Stimulated activated CD4-positive, alpha-beta T cell treated with anti-CD3 and anti-CD28 coated beads, Interleukin-1b, Interleukin-23, amount 100 ng/mL, for 4 hours (primary cell): ENCODE data around the gene GBX2.

Experiments used
- DNase-seq, 2 donors: peaks; one replicate each; pipeline ENCODE4 v3.0.0-alpha.2; 2020; ENCODE audit warnings: low read depth in 2 of 2

Gene GBX2

DNA sequence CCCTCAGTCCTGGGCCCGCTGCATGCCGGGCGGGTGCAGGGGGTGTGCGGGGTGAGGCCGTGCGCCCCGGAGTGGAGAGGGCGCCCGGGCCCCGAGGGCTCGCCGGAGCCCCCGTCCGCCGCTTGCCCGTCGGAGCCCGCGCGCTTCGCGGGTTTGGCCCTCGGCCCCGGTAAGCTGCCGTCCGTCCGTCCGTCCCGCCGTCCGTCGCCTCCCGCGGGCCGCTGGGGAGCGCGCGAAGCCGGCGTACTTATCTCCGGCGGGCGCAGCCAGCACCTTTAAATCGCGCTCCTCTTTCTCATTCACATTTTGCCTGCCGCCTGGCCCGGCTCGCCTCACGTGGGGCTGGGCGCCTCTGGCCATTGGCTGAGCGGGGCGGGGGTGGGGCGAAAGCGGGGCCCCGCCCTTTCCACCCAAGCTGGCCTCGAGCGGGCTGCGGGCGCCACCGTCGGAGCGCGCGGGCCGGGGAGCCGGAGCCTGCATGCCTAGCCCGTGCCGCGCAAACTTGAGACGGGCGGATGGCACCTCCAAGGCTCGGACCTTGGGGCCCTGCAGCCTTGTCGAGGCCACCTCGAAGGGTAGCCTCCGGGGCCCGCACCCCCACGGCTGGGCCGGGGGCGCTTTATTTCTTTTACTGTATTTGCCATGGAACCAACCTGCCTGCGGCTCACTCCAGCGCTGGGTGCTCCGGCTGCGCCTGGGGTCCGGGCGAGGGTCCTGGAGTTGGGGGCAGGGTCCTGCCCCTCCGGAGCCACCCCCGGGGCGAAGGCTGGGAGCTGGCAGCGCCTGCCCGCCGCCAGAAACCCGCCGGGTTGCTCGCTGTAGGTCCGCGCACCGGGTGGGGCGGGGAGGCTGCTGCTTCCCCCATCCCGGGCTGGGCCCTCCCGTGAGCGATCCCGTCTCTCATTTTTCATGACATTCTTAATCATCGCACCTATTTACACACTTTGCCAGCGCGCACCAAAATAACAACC lies at the start of gene GBX2:
GBX2 (minus strand) TSS at position 277 of the 971 bp plus-strand sequence. CDS start 415 bp downstream, outside the sequence.
- no peak for DNase-seq

DNA sequence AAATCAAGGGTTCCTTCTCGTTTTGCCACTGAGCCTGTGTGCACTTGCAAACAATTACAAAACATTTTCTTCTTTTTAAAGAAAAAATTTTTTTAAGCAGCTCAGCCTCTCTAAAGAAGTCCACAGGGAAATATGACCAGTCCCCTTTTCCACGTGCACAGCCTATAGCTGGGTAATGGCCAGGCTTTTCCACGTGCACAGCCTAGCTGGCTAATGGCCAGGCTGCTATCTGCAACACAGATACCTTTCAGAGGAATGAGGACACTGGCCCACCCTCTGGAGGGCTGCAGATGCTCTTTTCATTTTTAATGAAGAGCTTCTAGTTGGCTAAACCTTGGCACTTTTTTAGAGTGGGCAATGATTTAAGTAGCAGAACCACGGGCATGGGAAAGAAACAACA lies 49.7 kb upstream of the GBX2 start:
- DNase-seq = no peak

DNA sequence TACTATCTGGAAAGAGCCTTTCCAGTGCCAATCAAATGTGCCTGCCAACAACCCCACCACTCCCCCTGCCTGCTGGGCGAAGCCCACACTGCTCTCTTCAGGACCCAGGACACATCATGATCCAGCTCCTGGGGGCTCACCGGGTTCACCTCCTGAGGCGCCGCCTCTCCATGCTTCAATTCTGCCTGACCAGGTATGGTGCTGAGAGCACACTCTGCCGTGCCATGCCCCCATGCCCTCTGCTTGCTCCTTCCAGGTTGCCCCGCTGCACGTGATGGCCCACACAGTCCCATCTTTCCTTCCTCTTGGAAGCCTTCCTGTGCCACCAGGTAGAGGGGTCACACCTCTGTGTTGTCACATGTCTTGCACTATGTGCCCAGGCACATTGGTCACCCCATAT lies 48.5 kb upstream of the GBX2 start:
- no peak for DNase-seq

DNA sequence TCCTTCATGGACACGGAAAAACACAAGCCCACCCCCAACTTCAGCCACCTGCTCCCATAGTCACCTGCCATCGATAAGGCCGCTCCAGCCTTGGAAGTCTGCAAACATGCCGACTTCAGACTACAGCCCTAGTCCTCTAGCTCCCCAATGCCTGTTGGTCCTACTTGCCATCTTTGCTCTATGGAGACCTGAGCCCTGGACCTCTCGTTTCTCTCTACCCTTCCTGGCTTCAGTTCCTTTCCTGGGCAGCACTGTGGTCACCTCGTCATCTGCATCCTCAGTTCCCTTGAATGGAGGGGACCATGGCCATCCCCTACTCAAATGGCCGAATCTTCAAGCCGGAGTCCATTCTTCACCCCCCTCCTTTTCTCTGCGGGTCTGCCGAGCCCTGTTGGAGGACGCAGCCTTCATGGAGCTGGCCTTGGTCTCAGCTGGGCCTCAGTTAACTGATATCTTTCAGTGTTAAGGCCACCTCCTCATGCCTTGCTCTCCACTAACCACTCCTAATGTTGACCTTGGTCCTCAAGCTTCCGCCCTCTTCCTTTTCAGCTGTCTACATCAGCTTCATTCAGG lies 47.7 kb upstream of the GBX2 start:
- DNase-seq = no peak

DNA sequence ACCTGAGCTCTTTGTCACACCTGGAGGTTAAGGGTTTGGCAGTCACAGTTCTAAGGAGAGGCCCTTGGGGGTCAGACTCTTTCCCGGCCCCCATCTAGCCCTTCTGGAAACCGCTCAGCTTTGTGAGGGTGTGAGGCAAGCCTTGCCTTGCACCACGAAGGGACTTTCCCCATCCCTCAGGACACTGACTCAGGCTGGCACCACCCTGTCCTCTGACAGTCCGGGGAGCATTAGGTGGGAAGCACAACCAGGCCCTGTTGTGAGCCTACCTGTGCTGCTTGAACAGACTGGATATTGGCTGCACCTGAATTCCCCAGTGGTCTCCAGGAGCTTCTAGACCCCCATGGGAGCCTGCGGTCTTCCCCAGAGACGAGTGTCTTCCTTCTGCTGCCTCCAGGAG lies 47.0 kb upstream of the GBX2 start:
- DNase-seq = no peak

DNA sequence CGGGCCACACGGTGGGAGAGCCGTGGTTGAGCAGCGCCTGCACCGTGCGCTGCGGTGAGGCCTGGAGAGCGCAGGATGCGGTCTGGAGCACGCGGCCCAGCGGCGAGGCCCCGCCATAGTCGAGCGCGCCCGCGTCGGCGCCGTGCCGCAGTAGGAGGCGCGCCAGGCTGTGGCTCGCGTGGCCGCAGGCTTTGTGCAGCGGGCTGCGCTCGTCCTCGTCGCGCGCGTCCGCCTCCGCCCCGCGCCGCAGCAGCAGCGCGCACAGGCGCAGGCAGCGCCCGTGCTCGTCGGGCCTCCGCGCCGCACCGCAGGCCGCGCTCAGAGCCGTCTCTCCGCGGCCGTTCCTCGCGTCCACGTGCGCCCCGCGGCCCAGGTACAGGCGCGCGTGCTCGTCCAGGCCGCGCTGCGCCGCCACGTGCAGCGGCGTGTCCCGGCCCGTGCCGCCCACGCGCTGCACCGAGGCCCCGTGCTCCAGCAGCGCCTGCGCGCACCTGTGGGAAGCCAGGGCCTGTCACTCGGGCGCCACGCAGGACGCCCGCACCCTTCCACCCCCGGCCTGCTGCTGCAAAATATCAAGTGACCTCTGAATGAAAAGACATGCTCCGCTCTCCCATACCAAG lies 46.3 kb upstream of the GBX2 start:
- no peak for DNase-seq

DNA sequence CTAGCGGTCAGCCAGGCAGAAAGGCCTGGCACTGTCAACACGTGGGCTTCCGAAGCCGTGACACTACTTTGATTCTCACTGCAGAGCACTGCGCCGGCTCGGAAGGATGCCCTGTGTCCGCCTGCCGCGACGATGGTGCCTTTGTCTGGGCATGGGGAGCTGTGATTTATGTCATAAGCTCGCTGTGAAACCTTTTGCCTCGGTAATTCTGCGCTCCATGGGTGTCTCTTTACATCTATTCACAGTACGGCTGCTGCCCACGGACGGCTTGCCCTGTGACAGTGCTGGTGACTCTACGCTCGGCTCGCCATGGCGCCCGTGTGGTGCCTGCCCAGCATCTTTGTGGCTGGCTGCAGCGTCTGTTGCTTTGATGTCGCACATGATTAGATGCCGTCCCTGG lies 43.1 kb upstream of the GBX2 start:
- no peak for DNase-seq

DNA sequence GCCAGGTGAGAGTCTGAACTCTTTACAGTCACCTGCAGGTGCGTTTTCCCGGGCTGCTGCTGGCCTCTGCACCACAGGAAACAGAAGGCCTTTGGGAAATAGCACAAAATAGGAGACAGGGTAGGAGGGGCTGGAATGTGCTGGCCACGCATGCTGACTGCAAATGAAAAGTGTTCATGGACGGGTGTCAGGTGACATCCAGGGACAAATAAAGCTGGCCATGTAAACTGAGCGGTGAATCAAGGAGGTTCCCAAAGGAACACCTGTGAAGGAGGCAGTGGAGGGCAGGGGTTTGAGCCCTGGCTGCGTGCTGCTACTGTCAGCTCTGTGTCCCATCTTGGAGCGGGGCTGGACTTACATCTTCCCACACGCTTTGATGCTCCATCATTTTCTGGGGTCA lies 42.4 kb upstream of the GBX2 start:
- no peak for DNase-seq

DNA sequence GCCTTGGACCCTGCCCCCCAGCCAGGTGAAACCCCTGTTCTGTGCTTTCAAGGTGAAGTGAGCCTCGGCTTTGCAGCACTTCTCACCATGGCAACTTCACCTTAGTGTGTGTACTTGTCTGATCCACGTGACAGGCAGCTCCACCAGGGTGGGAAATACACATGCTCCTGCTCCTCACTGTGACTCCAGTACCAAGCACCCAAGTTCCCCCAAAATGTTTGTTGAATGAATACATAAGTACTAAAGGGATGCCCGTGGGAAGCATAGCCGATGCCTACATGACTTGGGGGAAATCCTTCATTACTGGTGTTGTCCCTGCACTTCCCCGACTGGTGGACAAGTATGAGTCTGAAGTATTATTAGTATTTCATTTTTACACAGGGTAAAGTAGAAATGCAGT lies 41.8 kb upstream of the GBX2 start:
- no peak for DNase-seq

DNA sequence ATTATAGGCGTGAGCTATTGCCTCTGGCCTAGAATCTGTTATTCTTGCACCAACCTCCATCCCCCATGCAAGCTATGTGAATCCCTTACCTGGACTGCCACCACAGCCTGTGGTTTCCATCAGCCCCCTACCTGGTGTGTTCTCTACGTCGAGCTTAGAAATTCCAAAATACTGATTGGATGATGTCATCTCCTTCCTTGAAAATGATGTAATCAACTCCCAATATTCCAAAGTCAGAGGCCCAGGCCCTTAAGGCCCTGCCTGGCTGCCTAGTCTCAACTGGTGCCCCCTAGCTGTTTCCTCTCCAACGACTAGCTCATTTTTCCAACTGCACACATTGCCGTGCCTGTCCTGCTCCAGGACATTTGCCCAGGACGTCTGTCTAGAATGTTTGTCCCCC lies 41.3 kb upstream of the GBX2 start:
- DNase-seq = no peak

DNA sequence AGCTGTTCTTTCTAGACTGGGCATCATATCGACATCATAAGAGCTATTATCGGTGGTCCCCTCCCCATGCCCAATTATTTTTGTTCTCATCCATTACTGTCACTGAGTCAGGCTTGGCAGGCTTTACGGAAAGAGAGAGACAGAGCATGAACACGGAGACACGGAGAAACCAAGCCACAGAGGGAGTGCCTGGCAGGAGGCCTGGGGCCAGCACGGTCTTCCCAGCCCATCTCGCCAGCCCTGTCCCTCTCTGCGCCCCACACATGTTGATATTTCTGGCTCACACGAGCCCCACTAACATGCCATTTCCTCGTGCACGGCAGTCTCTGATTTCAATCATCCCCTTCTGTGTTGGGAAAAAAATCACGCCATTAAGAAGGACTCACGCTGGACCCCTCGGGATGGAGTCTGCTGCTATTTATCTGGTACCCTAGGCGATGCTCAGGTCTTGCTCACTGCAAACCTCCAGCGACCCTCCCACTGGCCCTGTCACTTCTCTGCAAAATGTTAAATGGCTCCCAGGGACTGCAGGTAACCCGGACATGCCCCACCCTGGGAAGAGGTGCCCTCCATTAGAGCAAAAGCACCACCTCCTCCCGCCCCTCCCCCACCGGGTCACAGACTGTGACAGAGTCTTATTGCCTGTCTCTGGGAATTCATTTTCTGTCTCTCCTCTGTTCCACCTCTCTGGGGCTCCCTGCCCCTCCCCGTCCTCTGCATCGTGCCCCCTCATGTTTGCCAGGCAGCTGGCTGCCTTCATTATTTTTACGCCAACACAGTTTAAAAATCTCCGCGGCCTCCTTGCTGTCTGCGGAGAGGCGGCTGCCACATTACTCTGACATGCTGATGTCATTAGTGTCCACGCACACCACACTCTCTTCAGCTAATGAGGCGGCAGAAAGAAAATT lies 40.1 kb upstream of the GBX2 start:
- no peak for DNase-seq

DNA sequence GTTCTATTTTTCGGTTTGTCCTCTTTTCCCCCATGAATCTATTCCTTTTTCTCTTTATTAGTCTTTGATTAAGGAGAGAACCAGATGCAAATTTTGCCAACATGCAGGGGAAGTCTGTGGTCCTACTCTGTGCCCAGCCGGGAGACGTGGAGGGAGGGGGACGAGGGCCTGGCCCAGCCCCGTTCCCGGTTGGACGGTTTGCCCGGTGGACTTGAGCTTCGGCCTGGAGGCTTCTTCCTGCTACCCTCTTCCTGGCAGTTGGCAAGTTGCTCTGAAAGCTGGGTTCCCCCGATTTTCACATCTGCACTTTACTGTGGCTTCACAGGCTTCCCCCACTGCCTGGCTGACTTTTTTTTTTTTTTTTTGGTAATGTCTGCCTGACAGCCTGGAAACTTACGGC lies 39.3 kb upstream of the GBX2 start:
- DNase-seq = no peak

DNA sequence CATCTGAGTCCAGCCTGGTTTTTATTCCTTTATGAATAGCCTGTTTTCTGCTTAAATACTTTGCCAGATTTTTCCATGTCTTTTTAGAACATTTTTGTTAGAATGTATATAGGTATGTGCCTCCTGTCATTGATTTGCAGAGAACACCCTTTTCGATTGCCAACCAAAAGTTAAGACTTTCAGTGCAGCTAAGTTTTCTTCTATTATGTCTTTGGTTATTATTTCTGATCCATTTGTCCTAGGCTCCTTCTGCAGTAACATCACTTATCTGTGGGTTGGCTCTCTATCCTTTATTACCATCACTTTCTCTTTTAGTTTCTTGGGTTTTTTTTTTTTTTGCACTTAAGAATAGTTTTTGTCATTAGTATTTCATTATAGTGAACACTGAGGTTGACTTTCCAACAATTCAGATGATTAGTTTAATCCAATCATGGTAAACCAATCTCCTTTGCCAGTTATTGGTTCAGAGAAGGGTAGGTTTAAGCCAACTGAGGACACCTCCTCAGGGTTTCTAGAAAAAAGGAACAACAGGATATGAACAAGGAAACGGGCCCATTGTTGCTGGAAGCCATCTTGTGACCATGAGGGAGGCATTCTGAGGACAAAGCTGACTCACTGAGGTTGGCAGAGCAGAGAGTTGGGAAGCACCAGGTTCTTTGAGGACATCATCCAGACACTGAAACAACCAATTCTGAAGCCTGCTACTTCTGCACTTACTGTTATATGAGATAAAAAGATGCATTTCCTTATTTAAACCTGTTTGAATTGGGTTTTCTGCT lies 37.9 kb upstream of the GBX2 start:
- no peak for DNase-seq

DNA sequence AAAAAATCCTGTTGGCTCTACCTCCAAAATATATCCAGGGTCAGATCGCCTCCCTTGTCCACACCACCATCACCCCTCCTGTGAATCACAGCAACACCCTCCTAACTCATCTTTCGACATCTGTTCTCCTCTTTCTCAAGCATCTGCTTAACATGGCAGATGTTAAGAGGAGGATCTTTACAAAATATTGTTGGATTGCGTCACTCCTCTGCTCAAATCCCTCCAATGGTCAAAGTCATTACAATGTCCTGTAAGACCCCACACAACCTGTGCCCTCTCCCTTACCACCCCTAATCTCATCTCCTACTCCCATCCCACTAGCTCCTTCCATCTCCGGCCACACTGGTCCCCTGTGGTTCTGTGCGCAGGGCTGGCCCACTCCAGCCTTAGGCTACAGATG lies 36.8 kb upstream of the GBX2 start:
- no peak for DNase-seq

DNA sequence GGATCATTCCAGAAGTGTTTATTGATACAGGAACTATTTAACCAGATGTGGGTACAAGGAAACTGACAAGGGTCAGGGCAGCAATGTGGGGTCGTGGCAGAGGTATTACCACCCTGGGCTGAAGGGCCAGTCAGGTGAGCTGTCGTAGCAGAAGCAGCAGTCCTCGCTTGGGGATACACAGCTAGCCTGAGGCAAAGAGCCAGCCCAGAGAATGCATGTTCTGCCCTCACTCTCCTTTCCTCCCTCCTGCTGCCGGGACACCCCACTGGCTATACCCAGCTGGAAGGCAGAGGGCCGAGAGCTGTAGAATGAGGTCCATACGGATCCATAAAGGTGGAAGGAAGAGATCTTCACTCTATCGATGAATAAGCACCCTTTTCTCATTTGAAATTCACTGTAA lies 32.2 kb upstream of the GBX2 start:
- DNase-seq = no peak

DNA sequence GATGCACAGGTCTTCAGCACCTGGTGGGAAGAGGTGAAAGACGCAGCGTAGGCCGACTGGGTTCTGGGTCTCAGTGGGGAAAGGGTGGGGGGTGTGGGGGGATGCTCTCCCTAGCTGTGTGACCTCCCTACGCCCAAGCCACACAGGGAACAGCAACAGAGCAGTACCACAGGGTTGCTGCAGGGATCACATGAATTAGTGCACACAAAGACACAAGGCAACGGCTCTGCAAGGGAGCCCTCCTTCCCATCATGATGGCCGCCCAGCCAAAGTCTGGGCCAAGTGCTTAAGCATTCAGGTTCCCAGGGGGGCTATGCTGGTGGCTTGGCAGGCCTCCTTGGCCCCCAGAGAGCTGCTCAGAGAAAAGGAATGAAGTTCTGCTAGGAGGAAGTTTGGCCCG lies 28.2 kb upstream of the GBX2 start:
- no peak for DNase-seq

DNA sequence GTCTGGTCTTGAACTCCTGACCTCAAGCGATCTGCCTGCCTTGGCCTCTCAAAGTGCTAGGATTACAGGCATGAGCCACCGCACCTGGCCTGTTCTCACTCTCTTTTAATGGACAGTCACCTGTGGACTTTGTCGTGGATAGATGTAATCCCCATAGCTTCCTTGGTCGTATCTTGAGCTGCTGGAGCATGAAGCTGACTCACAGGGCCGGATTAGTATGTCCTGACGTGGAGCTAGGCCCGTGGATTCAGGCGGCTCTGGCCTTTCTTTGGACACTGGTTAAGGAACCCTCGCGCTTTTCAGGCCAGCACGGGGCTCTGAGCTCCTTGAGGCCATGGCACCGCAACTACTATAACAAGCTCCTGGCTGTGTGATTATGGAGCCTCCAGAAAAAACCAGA lies 27.5 kb upstream of the GBX2 start:
- DNase-seq = no peak

DNA sequence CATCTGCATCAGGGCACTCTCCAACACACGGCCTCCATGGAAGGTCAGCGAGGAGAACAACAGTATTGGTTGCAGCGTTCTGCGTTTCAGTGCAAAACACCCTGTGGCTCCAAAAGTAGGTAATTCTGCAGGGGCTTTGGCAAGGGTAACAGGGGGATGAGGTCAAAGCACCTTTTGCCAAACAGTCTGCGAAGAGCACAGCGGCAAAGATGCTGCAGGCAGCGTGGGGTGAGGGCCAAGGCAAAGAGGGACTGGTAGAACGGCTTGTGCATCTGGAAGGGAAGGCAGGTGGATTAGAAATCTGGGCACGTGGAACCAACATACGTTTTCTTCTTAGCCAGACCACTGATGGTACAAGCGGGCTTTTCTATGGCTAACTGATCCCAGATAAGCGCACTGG lies 26.6 kb upstream of the GBX2 start:
- no peak for DNase-seq

DNA sequence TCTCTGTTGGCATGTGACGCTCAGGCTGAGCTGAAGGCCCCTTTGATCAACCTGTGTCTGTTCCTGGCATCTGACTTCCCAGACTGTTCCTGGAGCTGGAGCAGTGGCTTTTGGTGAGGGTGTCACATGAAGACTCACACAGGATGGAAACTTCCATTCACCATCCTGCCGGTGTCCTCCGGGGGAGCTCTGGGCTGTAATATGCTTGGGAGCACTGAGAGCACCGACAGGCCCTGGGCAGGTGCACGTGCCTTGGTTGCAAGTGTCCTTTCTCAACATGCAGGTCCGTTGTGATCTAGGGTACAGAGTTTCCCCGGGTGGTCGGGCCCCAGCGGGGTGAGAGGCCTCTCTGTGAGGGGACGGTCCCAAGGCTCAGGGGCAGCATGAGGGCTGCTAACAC lies 24.8 kb upstream of the GBX2 start:
- DNase-seq = no peak

DNA sequence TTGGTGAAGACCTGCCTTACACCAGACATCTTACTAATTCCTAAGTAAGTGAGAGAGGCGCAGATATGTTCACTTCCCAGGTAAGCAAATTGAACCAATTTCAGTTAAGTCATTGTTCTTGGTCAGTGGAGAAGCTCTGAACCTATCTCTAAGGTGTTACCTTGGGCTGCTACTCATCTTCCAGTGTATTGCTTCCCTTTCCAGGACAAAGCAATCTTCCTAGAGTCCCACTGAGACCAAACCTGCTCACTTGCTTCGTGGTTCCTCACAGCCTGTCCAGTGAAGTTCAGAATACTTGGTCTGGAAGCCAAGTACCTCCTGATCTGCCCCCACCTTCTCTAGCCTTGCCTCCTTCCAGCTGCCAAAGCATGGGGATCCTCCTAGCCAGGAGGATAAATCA lies 22.5 kb upstream of the GBX2 start:
- no peak for DNase-seq

DNA sequence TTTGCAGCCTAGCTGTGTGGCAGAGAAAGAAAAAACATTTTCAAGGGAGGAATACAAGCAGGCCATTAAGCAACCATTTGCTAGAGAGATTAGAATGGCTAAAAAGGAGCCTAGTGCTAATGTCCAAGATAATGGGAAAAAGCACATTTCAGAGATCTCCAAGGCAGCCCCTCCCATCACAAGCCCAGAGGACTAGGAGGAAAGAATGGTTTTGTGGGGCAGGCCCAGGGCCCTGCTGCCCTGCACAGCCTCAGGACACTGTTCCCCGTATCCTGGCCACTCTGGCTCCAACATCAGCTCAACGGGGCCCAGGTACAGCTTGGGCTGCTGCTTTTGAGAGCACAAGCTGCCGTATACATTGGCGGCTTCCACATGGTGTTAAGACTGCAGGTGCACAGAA lies 16.5 kb upstream of the GBX2 start:
- DNase-seq = no peak
